Keratinocyte (primary cell): Measurements from ENCODE around the gene PAX7. TPM values are rescaled to one million over a fixed set of nuclear protein-coding genes. Genes with fewer than 3 reads are reported as not detected.

Experiments used
- DNase-seq: peaks from one replicate; pipeline ENCODE4 v3.0.0-alpha.2; 2011; ENCODE audit warnings: low read depth, missing footprints, low spot score
- FAIRE-seq: peaks from 2 replicates; lab custom pipeline; 2011; peaks lifted over from hg19 to GRCh38; lab: Jason Lieb, UNC
- H2AFZ ChIP-seq: 2 replicates; pipeline ENCODE4 v1.6.0; 2012; ENCODE audit warnings: low read length, control low read depth, inconsistent platforms; ENCODE audit not compliant: control insufficient read depth
- H3K27ac ChIP-seq: 2 replicates; pipeline ENCODE4 v1.5.1; 2011; ENCODE audit warnings: low read length; ENCODE audit not compliant: control insufficient read depth, insufficient read depth
- H3K27me3 ChIP-seq: 3 replicates; pipeline ENCODE4 v1.6.0; 2011; ENCODE audit warnings: low read length; ENCODE audit not compliant: control insufficient read depth, insufficient read depth; ENCODE audit errors: extremely low read depth
- H3K36me3 ChIP-seq, 2 experiments: 2 replicates in 1 of 2; 3 replicates in 1 of 2; pipeline ENCODE4 v1.5.1; 2011; ENCODE audit warnings: low read length in 2 of 2, mild to moderate bottlenecking in 1 of 2; ENCODE audit not compliant: control insufficient read depth in 2 of 2, insufficient read depth in 2 of 2; ENCODE audit errors: extremely low read depth in 1 of 2
- H3K4me1 ChIP-seq: 3 replicates; pipeline ENCODE4 v1.5.1; 2011; ENCODE audit warnings: low read length; ENCODE audit not compliant: control insufficient read depth, insufficient read depth; ENCODE audit errors: extremely low read depth
- H3K4me2 ChIP-seq: 3 replicates; pipeline ENCODE4 v1.6.0; 2011; ENCODE audit warnings: low read depth, low read length; ENCODE audit not compliant: control insufficient read depth, insufficient read depth; ENCODE audit errors: extremely low read depth
- H3K4me3 ChIP-seq, 3 experiments: fragments of 200-600 bp in 1 of 3; sonication (generic) in 1 of 3; 2 replicates in 2 of 3; 3 replicates in 1 of 3; pipeline ENCODE4 v1.5.1; 2011 to 2016; ENCODE audit warnings: low read length in 3 of 3, mild to moderate bottlenecking in 3 of 3, control low read depth in 2 of 3, inconsistent platforms in 1 of 3, low read depth in 1 of 3, mixed read lengths in 1 of 3, mixed run types in 1 of 3, moderate library complexity in 1 of 3; ENCODE audit not compliant: control insufficient read depth in 2 of 3, insufficient read depth in 2 of 3; ENCODE audit errors: extremely low read depth in 1 of 3
- H3K79me2 ChIP-seq: 2 replicates; pipeline ENCODE4 v1.6.0; 2012; ENCODE audit warnings: low read length; ENCODE audit not compliant: control insufficient read depth, insufficient read depth
- H3K9ac ChIP-seq: 3 replicates; pipeline ENCODE4 v1.6.0; 2011; ENCODE audit warnings: low read length; ENCODE audit not compliant: control insufficient read depth, insufficient read depth; ENCODE audit errors: extremely low read depth
- H3K9me1 ChIP-seq: 3 replicates; pipeline ENCODE4 v1.6.0; 2011; ENCODE audit warnings: low read length; ENCODE audit not compliant: control insufficient read depth, insufficient read depth; ENCODE audit errors: extremely low read depth
- H3K9me3 ChIP-seq: 2 replicates; pipeline ENCODE4 v1.5.1; 2012; ENCODE audit warnings: low read depth, low read length; ENCODE audit not compliant: control insufficient read depth
- H4K20me1 ChIP-seq: 3 replicates; pipeline ENCODE4 v1.6.0; 2011; ENCODE audit warnings: low read length; ENCODE audit not compliant: control insufficient read depth, insufficient read depth; ENCODE audit errors: extremely low read depth
- CTCF ChIP-seq, 3 experiments: IDR thresholded peaks in 1 of 3; conservative IDR thresholded peaks in 1 of 3; optimal IDR thresholded peaks in 1 of 3; 2 replicates in 2 of 3; 3 replicates in 1 of 3; pipeline versions ENCODE3 to v1.5.1; 2011; ENCODE audit warnings: low read length in 3 of 3, mild to moderate bottlenecking in 3 of 3, moderate library complexity in 2 of 3, control low read depth in 1 of 3, inconsistent platforms in 1 of 3; ENCODE audit not compliant: insufficient read depth in 2 of 3; ENCODE audit errors: extremely low read depth in 1 of 3
- EZH2 ChIP-seq: IDR thresholded peaks from one replicate; pipeline ENCODE4 v1.6.1; 2012; ENCODE audit warnings: inconsistent platforms, mild to moderate bottlenecking, low read length, moderate library complexity
- dilution Hi-C: fragments of 300-500 bp; cut with MboI; formaldehyde crosslinking; loops from one replicate; pipeline ENCODE4 v1.7.0; 2020; ENCODE audit warnings: low sequenced_read_pairs; ENCODE audit not compliant: extremely low pct_ligation_motif_present
- polyA plus RNA-seq, 5 experiments: library from polyadenylated mRNA; depleted of rRNA in 3 of 5; stranded (reverse) in 3 of 5; stranded (forward) in 1 of 5; unstranded in 1 of 5; fragments of >200 nt; gene quantifications; 1 replicate in 1 of 5; 2 replicates in 3 of 5; 3 replicates in 1 of 5; pipeline versions ENCODE4 v1.2.1 to v1.2.3, GENCODE V29; 2011 to 2012; ENCODE audit warnings: missing spikeins in 2 of 5, low read depth in 1 of 5, low replicate concordance in 1 of 5

PAX7 gene
- polyA plus RNA-seq, 1 donor (not counting 4 experiments of a cell fraction or from before 2014, with no cell fraction given): not detected

GRCh38 chr1:18727956-18728355, 97.3 kb downstream of the PAX7 start:
- Histone ChIP-seq H3K79me2 (no peaks in the 10 kb centered on the region), H3K36me3 (no peaks in the 10 kb centered on the region), H3K4me3 (no peak overlapping the region), H3K4me2 (no peak overlapping the region), H3K9me1 (no peaks in the 10 kb centered on the region), H4K20me1 (no peaks in the 10 kb centered on the region), H3K9ac (no peak overlapping the region), H3K9me3 (no peaks in the 10 kb centered on the region), H3K4me1 (no peaks in the 10 kb centered on the region), H2AFZ (no peak overlapping the region), H3K27me3 (peaks cover 11% of the 10 kb centered on the region), H3K27ac (no peak overlapping the region)
- DNase-seq (no peak), FAIRE-seq (no peak)
- dilution Hi-C loops: no loop called here
- TF ChIP-seq CTCF (optimal IDR thresholded peaks at IDR 0.05 in 1 of 3, IDR thresholded peaks at IDR 0.05 in 1 of 3, conservative IDR thresholded peaks at IDR 0.05 in 1 of 3; ENCODE audit: extremely low read depth in 1 of 3, insufficient read depth in 2 of 3, low read length in 3 of 3) (no peak), EZH2 (no peak)

- no peak overlapping the region for H3K4me3 ChIP-seq
- no peak overlapping the region for H3K9ac ChIP-seq
- no peak for DNase-seq
- peaks cover 14% of the 10 kb centered on the region for H3K27me3 ChIP-seq
- H3K4me1 ChIP-seq: no peaks in the 10 kb centered on the region
- no peaks in the 10 kb centered on the region for H4K20me1 ChIP-seq
- no peak overlapping the region for H2AFZ ChIP-seq
- dilution Hi-C loops: no loop called here
- no peaks in the 10 kb centered on the region for H3K79me2 ChIP-seq
- H3K36me3 ChIP-seq: no peaks in the 10 kb centered on the region
- TF ChIP-seq EZH2 (no peak), CTCF (optimal IDR thresholded peaks at IDR 0.05 in 1 of 3, IDR thresholded peaks at IDR 0.05 in 1 of 3, conservative IDR thresholded peaks at IDR 0.05 in 1 of 3; ENCODE audit: extremely low read depth in 1 of 3, insufficient read depth in 2 of 3, low read length in 3 of 3) (no peak)
- H3K4me2 ChIP-seq: no peak overlapping the region
- H3K9me1 ChIP-seq: no peaks in the 10 kb centered on the region
- no peak overlapping the region for H3K27ac ChIP-seq
- H3K9me3 ChIP-seq: no peaks in the 10 kb centered on the region
- no peak for FAIRE-seq
Measured at GRCh38 chr1:18730321-18730720, 99.7 kb downstream of the PAX7 start.
